ENCODE results near the gene SSBP3.

- TF ChIP-seq CTCF (IDR thresholded peaks at IDR 0.05) (no peak), EP300 (IDR thresholded peaks at IDR 0.05) (no peak)
These were observed 46.8 kb upstream of the SSBP3 start for GRCh38 chr1:54453022-54453421.
